Transverse colon (tissue), 4 donors: Measurements from ENCODE around the gene MMP26. TPM values are rescaled to one million over a fixed set of nuclear protein-coding genes. Genes with fewer than 3 reads are reported as not detected.

Experiments used
- DNase-seq: peaks from one replicate; pipeline ENCODE4 v3.0.0-alpha.2; 2019
- H3K27ac ChIP-seq, 4 donors: fragments of 200-600 bp; sonication (generic); 2 replicates each; pipeline ENCODE4 v1.5.1; 2016 to 2018; ENCODE audit warnings: inconsistent platforms in 4 of 4
- H3K27me3 ChIP-seq: fragments of 200-600 bp; sonication (generic); 2 replicates; pipeline ENCODE4 v1.5.1; 2017; ENCODE audit warnings: inconsistent platforms
- H3K36me3 ChIP-seq, 4 donors: fragments of 200-600 bp; sonication (generic); 2 replicates each; pipeline ENCODE4 v1.5.1; 2017 to 2019; ENCODE audit warnings: inconsistent platforms in 4 of 4
- H3K4me1 ChIP-seq, 4 donors: fragments of 200-600 bp; sonication (generic); 2 replicates each; pipeline ENCODE4 v1.5.1; 2017 to 2020; ENCODE audit warnings: inconsistent platforms in 4 of 4
- H3K4me3 ChIP-seq, 4 donors: fragments of 200-600 bp; sonication (generic); 1 replicate in 1 of 4; 2 replicates in 3 of 4; pipeline versions ENCODE4 v1.5.1 to v1.6.1; 2017 to 2019; ENCODE audit warnings: inconsistent platforms in 4 of 4
- H3K9me3 ChIP-seq, 2 donors: fragments of 200-600 bp; sonication (generic); 2 replicates each; pipeline ENCODE4 v1.5.1; 2017 to 2019; ENCODE audit warnings: inconsistent platforms in 2 of 2
- CTCF ChIP-seq, 5 experiments: fragments of 200-600 bp in 3 of 5; fragments of 450-650 bp in 2 of 5; sonication (generic) in 3 of 5; IDR thresholded peaks; 1 replicate in 2 of 5; 2 replicates in 3 of 5; pipeline ENCODE4 v1.5.1; 2016 to 2017; ENCODE audit warnings: antibody characterized with exemption in 5 of 5, inconsistent platforms in 3 of 5, mild to moderate bottlenecking in 2 of 5, moderate library complexity in 1 of 5
- EP300 ChIP-seq: sonication (generic); formaldehyde crosslinking; IDR thresholded peaks from one replicate; pipeline ENCODE4 v1.6.1; 2017; ENCODE audit warnings: antibody characterized with exemption, low read depth
- POLR2A ChIP-seq: fragments of 450-650 bp; IDR thresholded peaks from one replicate; pipeline ENCODE4 v1.6.1; 2016; ENCODE audit warnings: antibody characterized with exemption, mild to moderate bottlenecking, moderate library complexity
- POLR2AphosphoS5 ChIP-seq, 3 donors: sonication (generic); formaldehyde crosslinking; IDR thresholded peaks; one replicate each; pipeline ENCODE4 v1.6.1; 2016; ENCODE audit warnings: antibody characterized with exemption in 3 of 3
- WGBS, 2 donors: methylation state at CpG; one replicate each; pipeline ENCODE4 v1.1.5; 2018; ENCODE audit warnings: low coverage in 1 of 2; 5-methylcytosine and 5-hydroxymethylcytosine counted together
- in situ Hi-C, 4 donors: fragments of 200-750 bp; cut with MboI; loops; one replicate each; pipeline versions ENCODE4 v1.15.0 to v1.15.1; 2017; ENCODE audit warnings: low sequenced_read_pairs in 3 of 4, low pct_ligation_motif_present in 1 of 4, low pct_unique_long_range_greater_than_20kb in 1 of 4
- intact Hi-C: fragments of 100-400 bp; cut with DNase I; formaldehyde crosslinking; loops from one replicate; pipeline ENCODE4 v1.15.1; 2023; ENCODE audit warnings: low total_unique reads
- total RNA-seq, 4 donors: library from RNA; depleted of rRNA; stranded (reverse); fragments of >200 nt; gene quantifications; one replicate each; pipeline ENCODE4 v1.1.0, GENCODE V29; 2016

Gene MMP26
- total RNA-seq, 4 donors from 2014 or later, result not detected

- 62 to 74% methylated on average over 3 of the region's 3 CpGs for WGBS, 2 donors
- in situ Hi-C loops (no loop called here), intact Hi-C loops (no loop called here)
- no peaks in the 10 kb centered on the region for H3K36me3 ChIP-seq
- H3K27ac ChIP-seq, result no peak overlapping the region
- H3K4me3 ChIP-seq, result no peak overlapping the region
- no peaks in the 10 kb centered on the region for H3K27me3 ChIP-seq
- no peaks in the 10 kb centered on the region for H3K4me1 ChIP-seq
- DNase-seq, result no peak
- TF ChIP-seq EP300 (no peak), POLR2AphosphoS5 (IDR thresholded peaks at IDR 0.05) (no peak), POLR2A (no peak), CTCF (IDR thresholded peaks at IDR 0.05) (no peak)
- H3K9me3 ChIP-seq, result no peaks in the 10 kb centered on the region
These were observed 39.8 kb upstream of the MMP26 start for GRCh38 chr11:4664786-4665185.

- intact Hi-C loops, result no loop called here
- no peaks in the 10 kb centered on the region for H3K27me3 ChIP-seq
- 67 to 69% methylated on average over 2 of the region's 2 CpGs for WGBS, 2 donors
- H3K4me1 ChIP-seq, result no peaks in the 10 kb centered on the region
- no peak overlapping the region for H3K4me3 ChIP-seq
- TF ChIP-seq EP300, result no peak
- no peak for TF ChIP-seq POLR2AphosphoS5 (IDR thresholded peaks at IDR 0.05)
- TF ChIP-seq POLR2A, result no peak
- TF ChIP-seq CTCF (IDR thresholded peaks at IDR 0.05), result no peak
- H3K27ac ChIP-seq, result no peak overlapping the region
- DNase-seq, result no peak
- no peaks in the 10 kb centered on the region for H3K9me3 ChIP-seq
- H3K36me3 ChIP-seq, result no peaks in the 10 kb centered on the region
- in situ Hi-C loops, result no loop called here
These were observed 39.2 kb upstream of the MMP26 start for GRCh38 chr11:4665424-4665823.

GRCh38 chr11:4671741-4672140 lies 32.8 kb upstream of the MMP26 start:
- no peak for TF ChIP-seq POLR2AphosphoS5 (IDR thresholded peaks at IDR 0.05)
- no peak for TF ChIP-seq POLR2A
- no peak for TF ChIP-seq EP300
- TF ChIP-seq CTCF (IDR thresholded peaks at IDR 0.05), result no peak
- in situ Hi-C loops (no loop called here), intact Hi-C loops (no loop called here)
- Histone ChIP-seq H3K36me3 (no peaks in the 10 kb centered on the region), H3K4me1 (no peaks in the 10 kb centered on the region), H3K27me3 (no peaks in the 10 kb centered on the region), H3K27ac (no peak overlapping the region), H3K4me3 (no peak overlapping the region), H3K9me3 (no peaks in the 10 kb centered on the region)
- DNase-seq, result no peak
- 80 to 81% methylated on average over 2 of the region's 2 CpGs for WGBS, 2 donors

- WGBS, 2 donors, result 48 to 55% methylated on average over 3 of the region's 3 CpGs
- in situ Hi-C loops (no loop called here), intact Hi-C loops (no loop called here)
- Histone ChIP-seq H3K36me3 (no peaks in the 10 kb centered on the region), H3K4me1 (no peaks in the 10 kb centered on the region), H3K9me3 (no peaks in the 10 kb centered on the region), H3K27ac (no peak overlapping the region), H3K4me3 (no peak overlapping the region), H3K27me3 (no peaks in the 10 kb centered on the region)
- TF ChIP-seq EP300 (no peak), CTCF (IDR thresholded peaks at IDR 0.05) (no peak), POLR2A (no peak), POLR2AphosphoS5 (IDR thresholded peaks at IDR 0.05) (no peak)
- DNase-seq, result no peak
These were observed 32.1 kb upstream of the MMP26 start for GRCh38 chr11:4672470-4672869.
